Middle frontal gyrus (tissue), 1 donor: ENCODE measurements around the gene EML2.

Experiments
- DNase-seq: peaks from one replicate; pipeline ENCODE4 v3.0.0-alpha.2; 2015; ENCODE audit warnings: low spot score; ENCODE audit errors: extremely low spot score

EML2 gene

GRCh38 chr19:45589768-45590167 lies 49.4 kb downstream of the EML2 start:
- DNase-seq = no peak

DNA sequence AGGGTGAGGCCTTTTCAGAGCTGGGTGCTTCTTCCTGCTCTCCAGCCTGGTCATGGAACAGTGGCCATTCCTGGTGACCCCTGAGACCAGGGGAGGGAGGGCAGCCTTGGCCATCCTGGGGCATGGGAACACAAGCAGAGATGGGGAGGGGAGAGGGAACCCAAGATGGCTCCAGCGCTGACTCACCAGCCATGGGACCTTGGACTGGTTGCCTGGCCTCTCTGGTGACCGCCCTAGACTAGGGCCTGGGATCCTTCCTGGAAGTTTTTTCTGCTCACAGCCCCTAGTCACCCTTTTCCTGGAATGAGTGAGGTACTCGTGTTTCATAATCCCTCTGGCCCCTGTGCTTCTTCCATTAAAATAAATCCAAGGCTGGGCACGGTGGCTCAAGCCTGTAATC lies 51.3 kb downstream of the EML2 start:
- DNase-seq = no peak

DNA sequence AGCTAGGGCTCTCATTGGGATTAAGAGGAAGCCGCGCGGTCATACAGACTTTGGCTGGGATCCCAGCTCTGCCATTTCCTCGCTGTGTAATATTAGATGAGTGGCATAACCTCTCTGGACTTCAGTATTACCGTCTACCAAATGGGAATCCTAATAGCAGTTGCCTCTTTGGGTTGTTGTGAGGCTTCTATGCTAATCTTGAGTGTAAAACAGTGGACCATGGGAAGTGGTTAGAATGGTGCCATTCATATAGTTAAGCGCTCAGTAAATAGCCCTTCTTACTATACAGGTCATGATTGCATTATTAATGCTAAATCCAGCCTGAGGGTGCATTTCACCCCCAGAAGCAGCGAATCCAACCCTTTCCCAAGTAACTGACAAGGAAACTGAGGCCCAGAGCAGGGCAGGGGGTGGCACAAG lies 54.0 kb downstream of the EML2 start:
- DNase-seq = no peak

DNA sequence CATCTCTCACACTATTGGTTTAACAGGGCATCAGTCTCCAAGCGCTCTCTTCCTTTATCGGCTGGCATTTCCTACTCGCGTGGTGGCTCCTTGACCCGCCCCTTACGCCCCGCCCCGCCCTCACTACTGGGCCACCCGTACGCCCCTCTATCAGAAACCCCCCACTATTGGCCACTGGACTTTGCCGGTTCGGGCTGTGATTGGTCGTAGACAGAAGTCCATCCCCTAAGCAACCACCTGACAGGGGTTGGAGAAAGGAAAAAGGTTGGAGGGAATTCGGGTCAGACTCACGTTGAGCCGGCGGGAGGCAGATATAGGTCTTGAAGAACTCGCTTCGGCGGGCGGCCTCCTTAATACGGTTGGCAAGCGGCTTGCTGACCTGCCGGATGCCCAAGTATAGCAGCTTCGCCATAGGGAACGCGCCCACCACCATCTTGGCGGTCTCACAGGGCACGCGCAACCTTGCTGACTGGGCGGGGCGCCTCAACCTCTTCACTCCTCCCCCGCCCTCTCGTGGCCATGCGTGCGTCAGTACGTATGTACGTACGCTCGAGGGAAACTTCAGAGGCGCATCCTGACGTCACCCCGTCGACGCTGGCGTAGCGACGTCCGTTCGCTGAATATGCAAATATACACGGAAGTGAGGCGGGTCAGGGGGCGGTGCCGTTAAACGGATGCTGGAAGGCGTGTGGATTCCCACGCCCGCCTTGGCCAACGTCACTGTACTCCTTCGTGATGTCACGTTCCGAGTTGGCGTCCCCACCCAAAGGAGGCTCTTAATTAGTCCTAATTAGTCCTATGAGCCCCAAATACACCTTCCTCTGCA lies 54.7 kb downstream of the EML2 start, which contains the start of gene OPA3:
OPA3 (minus strand) TSS at position 471 of the 826 bp plus-strand sequence; CDS start at position 433, 38 bp downstream.
- DNase-seq = peak; percentile 100

- DNase-seq = no peak
These were observed 57.6 kb downstream of the EML2 start for GRCh38 chr19:45581576-45581975.

- DNase-seq = no peak
These were observed 60.3 kb downstream of the EML2 start for GRCh38 chr19:45578861-45579260.

DNA sequence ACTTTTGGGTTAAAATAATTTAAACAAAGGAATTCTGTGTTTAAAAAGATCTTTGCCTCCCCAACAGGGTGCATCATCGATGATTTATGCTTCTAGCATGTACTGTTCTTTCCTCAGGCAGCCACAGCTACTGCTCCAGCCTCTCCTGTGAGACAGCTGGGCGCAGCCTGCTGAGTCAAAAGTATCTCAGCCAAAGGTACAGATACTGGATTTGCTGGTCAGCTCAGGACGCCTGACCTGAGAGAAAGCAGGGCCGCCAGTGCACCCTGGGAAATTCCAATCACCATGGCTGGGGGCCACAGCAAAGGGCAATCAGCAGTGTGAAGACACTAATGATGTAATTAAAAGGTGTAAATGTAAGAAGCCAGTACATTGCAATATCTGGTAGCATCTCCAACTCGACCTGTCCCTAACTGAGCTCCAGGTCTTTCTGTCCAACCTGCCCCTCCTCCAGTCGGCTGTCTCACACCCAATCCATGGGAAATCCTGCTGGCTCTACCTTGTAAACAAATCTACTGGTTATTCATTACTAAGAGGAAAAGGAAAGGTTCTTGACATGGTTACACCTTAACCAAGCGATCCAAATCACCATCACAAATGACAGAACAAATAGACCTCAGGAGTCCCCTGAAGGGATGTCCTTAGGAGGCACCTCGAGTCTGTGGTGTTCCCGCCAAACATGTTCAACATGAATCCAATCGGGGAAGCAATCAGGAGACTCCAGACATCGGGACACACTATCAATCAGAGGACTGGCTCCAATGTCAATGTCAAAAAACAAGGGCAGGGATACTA lies 61.9 kb downstream of the EML2 start:
- DNase-seq = no peak

GRCh38 chr19:45576682-45577081 lies 62.5 kb downstream of the EML2 start:
- no peak for DNase-seq

- DNase-seq = no peak
These were observed 64.0 kb downstream of the EML2 start for GRCh38 chr19:45575216-45575615.

GRCh38 chr19:45574526-45574925 lies 64.7 kb downstream of the EML2 start:
- no peak for DNase-seq

- DNase-seq = no peak
These were observed 67.6 kb downstream of the EML2 start for GRCh38 chr19:45571457-45572220.

DNA sequence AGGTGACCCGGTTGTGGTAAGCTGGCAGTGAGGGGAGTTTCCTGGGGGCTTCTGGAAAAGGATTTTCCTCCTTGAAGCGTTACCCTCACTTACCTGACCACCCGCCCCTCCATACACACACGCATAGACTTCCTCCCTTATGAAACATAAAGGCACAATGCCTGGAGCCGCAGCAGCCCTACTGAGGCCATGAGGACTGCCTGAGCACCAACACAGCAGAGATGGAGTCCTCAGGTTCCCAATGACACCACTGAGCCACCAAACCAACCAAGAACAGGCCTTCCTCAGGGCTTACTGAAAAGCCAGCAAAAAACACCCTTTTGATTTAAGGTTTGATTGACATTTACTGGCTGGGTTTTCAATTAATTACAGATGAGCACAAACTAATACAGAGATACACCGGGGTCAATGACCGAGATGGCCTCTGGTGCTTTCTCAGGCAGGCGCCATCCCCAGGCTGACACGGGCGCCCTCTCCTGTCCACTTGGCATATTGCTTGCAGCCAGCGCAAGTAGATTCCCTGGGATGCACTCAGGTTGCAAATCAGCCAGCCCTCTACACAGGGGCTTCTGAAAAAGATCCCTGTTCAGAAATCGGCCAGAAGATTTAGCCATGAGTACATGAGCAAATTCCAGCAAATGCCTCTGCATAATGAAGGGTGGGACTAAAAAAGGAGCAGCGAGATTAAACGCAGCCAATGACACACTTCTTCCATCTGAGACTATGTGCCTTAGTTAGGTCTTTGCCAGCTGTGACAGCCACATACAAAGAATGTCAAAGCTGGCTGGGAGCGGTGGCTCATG lies 69.4 kb downstream of the EML2 start:
- no peak for DNase-seq

DNA sequence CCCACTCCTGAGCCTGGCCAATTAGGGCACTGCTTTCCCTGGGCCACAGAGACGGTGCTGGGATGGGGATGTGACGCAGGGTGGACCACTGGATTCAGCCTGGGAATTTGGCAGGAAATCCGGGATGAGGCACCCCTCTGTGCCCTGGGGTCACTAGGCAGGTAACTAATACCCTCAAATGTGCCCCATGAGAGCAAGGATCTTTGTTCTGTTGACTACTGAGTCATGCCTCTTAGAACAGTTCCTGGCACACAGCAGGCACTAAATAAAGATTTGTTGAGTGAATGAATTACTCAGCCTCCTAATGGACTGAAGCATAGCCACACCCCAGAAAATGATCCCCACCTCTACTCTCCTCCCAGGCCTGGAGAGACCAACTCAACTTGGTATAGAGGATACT lies 70.5 kb downstream of the EML2 start:
- DNase-seq = no peak

GRCh38 chr19:45567609-45568008 lies 71.6 kb downstream of the EML2 start:
- DNase-seq = no peak

- no peak for DNase-seq
These were observed 74.9 kb downstream of the EML2 start for GRCh38 chr19:45564131-45564780.

- no peak for DNase-seq
These were observed 78.5 kb downstream of the EML2 start for GRCh38 chr19:45560686-45561085.

- no peak for DNase-seq
These were observed 79.2 kb downstream of the EML2 start for GRCh38 chr19:45560038-45560437.
